ENCODE results near the gene MTIF3.

Gene MTIF3

GRCh38 chr13:27425918-27426630, 24.3 kb downstream of the MTIF3 start:
- peak; percentile 82 for DNase-seq (ENCODE audit: low spot score)
- ChIA-PET CTCF (interaction anchor here (0.5 to 2.3 kb wide), 7 partner anchors 11 to 454 kb away, joined by 3 to 11 read pairs (median 4); no protein-coding TSS in a partner anchor), POLR2A (ENCODE audit: low non-redundant PET) (interaction anchor here (0.6 to 2.1 kb wide), 2 partner anchors 23 to 335 kb away, joined by 3 to 10 read pairs; partner anchors contain the start of gene MTIF3)
- TF ChIP-seq CTCF (conservative IDR thresholded peaks at IDR 0.05; ENCODE audit: low read depth): peak; percentile 48
- peak overlapping the region; percentile 93 for H3K27ac ChIP-seq

GRCh38 chr13:27425158-27425917, 25.0 kb downstream of the MTIF3 start:
- TF ChIP-seq CTCF (conservative IDR thresholded peaks at IDR 0.05; ENCODE audit: low read depth): no peak
- ChIA-PET POLR2A (ENCODE audit: low non-redundant PET) (interaction anchor here (0.6 to 2.1 kb wide), 3 partner anchors 11 to 336 kb away, joined by 3 to 10 read pairs (median 6); partner anchors contain the start of gene MTIF3), CTCF (interaction anchor here (0.7 to 2.3 kb wide), 8 partner anchors 20 to 453 kb away, joined by 3 to 11 read pairs (median 4); no protein-coding TSS in a partner anchor)
- peak overlapping the region; percentile 93 for H3K27ac ChIP-seq
- no peak for DNase-seq (ENCODE audit: low spot score)

- TF ChIP-seq CTCF (conservative IDR thresholded peaks at IDR 0.05; ENCODE audit: low read depth): no peak
- CTCF ChIA-PET: interaction anchor here (0.6 to 1.9 kb wide), 6 partner anchors 20 to 402 kb away, joined by 3 to 9 read pairs (median 3); no protein-coding TSS in a partner anchor
- POLR2A ChIA-PET (ENCODE audit: low non-redundant PET): interaction anchor here (0.6 to 2.1 kb wide), 3 partner anchors 12 to 428 kb away, joined by 3 to 10 read pairs (median 6); partner anchors contain the start of gene MTIF3
Observed at GRCh38 chr13:27424246-27425157, 25.9 kb downstream of the MTIF3 start, which contains the start of gene GTF3A. GTF3A (plus strand) TSS chr13:27424619.

GRCh38 chr13:27423333-27423732, 27.0 kb downstream of the MTIF3 start:
- POLR2A ChIA-PET (ENCODE audit: low non-redundant PET): no interaction called here
- DNase-seq (ENCODE audit: low spot score): no peak
- H3K27ac ChIP-seq: no peak overlapping the region
- no peak for TF ChIP-seq CTCF (conservative IDR thresholded peaks at IDR 0.05; ENCODE audit: low read depth)
- CTCF ChIA-PET: no interaction called here

More at GRCh38 chr13:27424246-27425157, 25.9 kb downstream of the MTIF3 start, which contains the start of gene GTF3A:
- peak within 1 kb of the TSS; percentile 93 for H3K27ac ChIP-seq
- peak; percentile 93 for DNase-seq (ENCODE audit: low spot score)

- DNase-seq (ENCODE audit: low spot score): no peak
- no peak for TF ChIP-seq CTCF (conservative IDR thresholded peaks at IDR 0.05; ENCODE audit: low read depth)
- POLR2A ChIA-PET (ENCODE audit: low non-redundant PET): no interaction called here
- no peak overlapping the region for H3K27ac ChIP-seq
- CTCF ChIA-PET: no interaction called here
Observed at GRCh38 chr13:27421101-27421871, 29.1 kb downstream of the MTIF3 start.
